IMR-90 (cell line): ENCODE results near the gene CACNA2D3.

Experiments
- CEBPB ChIP-seq: IDR thresholded peaks from 2 replicates; pipeline ENCODE4 v1.6.1; 2012; ENCODE audit warnings: low read depth, low read length, improper control_type of control experiment
- CTCF ChIP-seq: conservative IDR thresholded peaks from 2 replicates; pipeline ENCODE4 v1.5.1; 2012; ENCODE audit warnings: mild to moderate bottlenecking, low read depth, low read length, improper control_type of control experiment
- ELK1 ChIP-seq: fragments of 150-350 bp; IDR thresholded peaks from 2 replicates; pipeline ENCODE4 v1.6.1; 2016; ENCODE audit warnings: low read depth, mild to moderate bottlenecking, low read length, moderate library complexity, borderline replicate concordance
- MAFK ChIP-seq: IDR thresholded peaks from 2 replicates; pipeline ENCODE4 v1.6.1; 2012; ENCODE audit warnings: low read depth, low read length, improper control_type of control experiment
- POLR2A ChIP-seq: IDR thresholded peaks from 2 replicates; pipeline ENCODE4 v1.6.1; 2012; ENCODE audit warnings: mild to moderate bottlenecking, low read depth, low read length
- RAD21 ChIP-seq: IDR thresholded peaks from 2 replicates; pipeline ENCODE4 v1.6.1; 2012; ENCODE audit warnings: low read length, improper control_type of control experiment
- RFX5 ChIP-seq: IDR thresholded peaks from 2 replicates; pipeline ENCODE4 v1.8.0; 2012; ENCODE audit warnings: low read depth, mild to moderate bottlenecking, low read length, moderate library complexity
- SMC3 ChIP-seq: fragments of 150-350 bp; IDR thresholded peaks from 2 replicates; pipeline ENCODE4 v1.6.1; 2016; ENCODE audit warnings: low read depth, mild to moderate bottlenecking, antibody characterized with exemption, low read length, moderate library complexity

GRCh38 chr3:54134155-54134554 is 11.8 kb downstream of the CACNA2D3 start:
- TF ChIP-seq POLR2A (no peak), CEBPB (no peak), CTCF (no peak), RAD21 (no peak), ELK1 (no peak), SMC3 (no peak), RFX5 (no peak), MAFK (no peak)
